Aorta (tissue), 5 donors: ENCODE measurements around the gene COL16A1. TPM values are rescaled to one million over a fixed set of nuclear protein-coding genes. Genes with fewer than 3 reads are reported as not detected.

Experiments
- ATAC-seq: fragments of 200-7000 bp; cut with Tn5 transposase; one replicate; pipeline ENCODE4 v1.9.1; 2022; ENCODE audit warnings: moderate library complexity; ENCODE audit not compliant: low FRiP score
- DNase-seq, 2 donors: peaks; one replicate each; pipeline ENCODE4 v3.0.0-alpha.2; 2020
- H3K27ac ChIP-seq, 2 donors: one replicate each; pipeline ENCODE4 v1.5.1; 2013; ENCODE audit warnings: low read length in 2 of 2, mild to moderate bottlenecking in 2 of 2, moderate library complexity in 2 of 2, control low read depth in 1 of 2, inconsistent platforms in 1 of 2, low read depth in 1 of 2
- H3K27me3 ChIP-seq, 2 donors: one replicate each; pipeline ENCODE4 v1.6.1; 2013; ENCODE audit warnings: control low read depth in 1 of 2, low read length in 1 of 2, mild to moderate bottlenecking in 1 of 2, moderate library complexity in 1 of 2; ENCODE audit not compliant: insufficient read depth in 2 of 2, control insufficient read depth in 1 of 2
- H3K36me3 ChIP-seq, 2 donors: one replicate each; pipeline ENCODE4 v1.6.1; 2013; ENCODE audit warnings: control low read depth in 1 of 2, low read length in 1 of 2, mild to moderate bottlenecking in 1 of 2; ENCODE audit not compliant: insufficient read depth in 2 of 2, control insufficient read depth in 1 of 2
- H3K4me1 ChIP-seq, 2 donors: one replicate each; pipeline ENCODE4 v1.6.1; 2013; ENCODE audit warnings: low read length in 2 of 2, control low read depth in 1 of 2, mild to moderate bottlenecking in 1 of 2, moderate library complexity in 1 of 2; ENCODE audit not compliant: insufficient read depth in 2 of 2, control insufficient read depth in 1 of 2
- H3K4me3 ChIP-seq, 2 donors: one replicate each; pipeline ENCODE4 v1.5.1; 2013; ENCODE audit warnings: low read length in 2 of 2, control low read depth in 1 of 2, mild to moderate bottlenecking in 1 of 2
- H3K9me3 ChIP-seq: one replicate; pipeline ENCODE4 v1.6.1; 2013; ENCODE audit warnings: mild to moderate bottlenecking, low read length; ENCODE audit not compliant: control insufficient read depth
- WGBS, 2 donors: extraction: QIAGEN DNeasy Blood & Tissue Kit; methylation state at CpG; one replicate each; pipeline ENCODE4 v1.1.7; 2013; 5-methylcytosine and 5-hydroxymethylcytosine counted together
- intact Hi-C, 2 donors: fragments of 100-400 bp; cut with DNase I; formaldehyde crosslinking; loops; one replicate each; pipeline versions ENCODE4 v1.14.2 to v1.15.0; 2022
- polyA plus RNA-seq, 2 donors: library from polyadenylated mRNA; stranded (reverse); fragments of 200-250 nt; gene quantifications; one replicate each; pipeline ENCODE4 v1.2.3, GENCODE V29; 2013
- total RNA-seq, 2 donors: library from RNA; stranded (reverse); fragmentation: NEBNext Ultra II Directional; extraction: Animal tissue kit (Norgen Biotek cat#: 25700); gene quantifications; one replicate each; pipeline ENCODE4 v1.2.1, GENCODE V29; 2021
- donor health status: healthy with polysubstance abuse.
- donor health status: Bipolar disorder and iron deficiency.
- donor health status: DM: no; HTN: no; CAD: no.
- donor health status: DM: no; HTN: no; CAD: no.
- donor health status: DM: yes; HTN: yes; CAD: no.

The COL16A1 gene
- total and polyA plus RNA-seq, 4 donors = 39.8 to 358 (median 130) TPM

DNA sequence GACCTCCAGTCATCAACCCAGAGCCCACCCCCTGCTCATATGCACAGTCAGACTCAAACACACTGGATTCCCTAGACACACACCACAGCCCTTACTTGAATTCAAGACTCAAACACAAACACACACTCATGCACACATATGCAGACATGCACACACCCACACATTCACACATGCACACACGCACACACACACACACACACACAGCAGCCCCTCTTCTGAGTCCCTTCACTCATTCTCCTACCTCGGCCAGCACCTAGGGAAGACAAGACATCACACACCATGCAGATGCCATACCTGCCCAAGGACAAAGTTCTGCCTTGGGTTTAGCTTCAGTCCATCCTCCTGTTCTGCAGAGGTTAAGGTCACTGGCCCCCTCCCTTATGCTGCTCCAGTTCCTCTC lies 87.9 kb downstream of the COL16A1 start:
- ATAC-seq = no peak
- no peaks in the 10 kb centered on the region for H3K4me1 ChIP-seq
- intact Hi-C loops = loop anchor here in 1 of 2 donors (2.0 kb wide), 1 partner anchor 49 kb away; no protein-coding TSS in a partner anchor
- no peak for DNase-seq
- no peak overlapping the region for H3K4me3 ChIP-seq
- no peaks in the 10 kb centered on the region for H3K27me3 ChIP-seq
- H3K27ac ChIP-seq = no peak overlapping the region
- no peaks in the 10 kb centered on the region for H3K36me3 ChIP-seq
- WGBS, 2 donors = 64 to 73% methylated on average over 2 of the region's 2 CpGs
- H3K9me3 ChIP-seq = no peaks in the 10 kb centered on the region

DNA sequence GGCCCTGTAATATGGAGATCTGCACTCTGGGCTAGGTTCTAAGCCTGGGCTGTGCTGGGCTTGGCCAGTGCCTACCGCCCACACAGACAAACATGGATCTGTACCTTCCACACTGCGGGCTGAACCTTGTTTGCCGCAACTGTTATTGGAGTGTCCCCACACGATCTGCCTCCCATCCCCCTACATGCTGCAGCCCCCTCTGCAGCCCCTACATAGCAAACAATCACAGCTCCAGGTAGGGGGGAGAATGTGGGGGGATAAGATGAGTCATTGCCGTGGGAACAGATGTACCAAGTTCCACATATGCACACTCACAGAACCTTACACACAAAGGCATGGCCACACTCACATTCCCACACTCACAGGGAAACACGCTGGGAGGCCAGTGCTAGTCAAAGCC lies 88.4 kb downstream of the COL16A1 start:
- ATAC-seq (no peak), DNase-seq (no peak)
- intact Hi-C loops = no loop called here
- Histone ChIP-seq H3K4me3 (no peak overlapping the region), H3K27me3 (no peaks in the 10 kb centered on the region), H3K36me3 (no peaks in the 10 kb centered on the region), H3K27ac (no peak overlapping the region), H3K9me3 (no peaks in the 10 kb centered on the region), H3K4me1 (no peaks in the 10 kb centered on the region)
- WGBS, 2 donors = 90 to 94% methylated on average over 6 of the region's 6 CpGs

DNA sequence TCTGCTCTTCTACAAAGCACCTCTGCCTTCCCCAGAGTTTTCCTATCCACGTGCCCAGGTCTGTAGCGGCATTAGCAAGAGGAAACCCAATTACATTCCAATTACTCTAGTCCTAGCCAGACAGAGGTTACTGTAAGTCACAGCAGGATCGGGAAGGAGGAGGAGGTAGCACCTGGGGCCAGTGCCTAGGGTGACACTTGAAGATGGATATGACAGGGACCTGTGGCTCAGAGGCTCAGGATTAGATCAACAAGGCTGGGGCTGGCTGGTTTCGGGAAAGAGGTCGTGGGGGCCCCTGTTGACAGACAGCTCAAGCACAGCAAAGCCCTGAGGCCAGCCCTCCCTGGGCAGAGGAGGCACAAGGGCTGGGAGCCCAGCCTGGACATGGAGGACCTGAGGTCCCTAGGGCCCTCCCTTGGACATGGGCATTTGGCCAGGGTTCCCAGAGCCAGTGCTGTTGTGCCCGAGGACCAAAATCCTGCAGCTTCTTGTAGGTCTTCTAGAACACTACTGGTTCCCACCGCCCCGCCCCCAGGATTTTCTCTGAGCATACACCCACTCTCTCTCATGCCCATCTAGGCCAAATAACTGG lies 89.3 kb downstream of the COL16A1 start:
- DNase-seq = no peak
- Histone ChIP-seq H3K27me3 (no peaks in the 10 kb centered on the region), H3K27ac (no peak overlapping the region), H3K9me3 (no peaks in the 10 kb centered on the region), H3K4me1 (no peaks in the 10 kb centered on the region), H3K4me3 (no peak overlapping the region), H3K36me3 (no peaks in the 10 kb centered on the region)
- peak; percentile 55 for ATAC-seq
- intact Hi-C loops = no loop called here
- WGBS, 2 donors = 18 to 32% methylated on average over 8 of the region's 8 CpGs

DNA sequence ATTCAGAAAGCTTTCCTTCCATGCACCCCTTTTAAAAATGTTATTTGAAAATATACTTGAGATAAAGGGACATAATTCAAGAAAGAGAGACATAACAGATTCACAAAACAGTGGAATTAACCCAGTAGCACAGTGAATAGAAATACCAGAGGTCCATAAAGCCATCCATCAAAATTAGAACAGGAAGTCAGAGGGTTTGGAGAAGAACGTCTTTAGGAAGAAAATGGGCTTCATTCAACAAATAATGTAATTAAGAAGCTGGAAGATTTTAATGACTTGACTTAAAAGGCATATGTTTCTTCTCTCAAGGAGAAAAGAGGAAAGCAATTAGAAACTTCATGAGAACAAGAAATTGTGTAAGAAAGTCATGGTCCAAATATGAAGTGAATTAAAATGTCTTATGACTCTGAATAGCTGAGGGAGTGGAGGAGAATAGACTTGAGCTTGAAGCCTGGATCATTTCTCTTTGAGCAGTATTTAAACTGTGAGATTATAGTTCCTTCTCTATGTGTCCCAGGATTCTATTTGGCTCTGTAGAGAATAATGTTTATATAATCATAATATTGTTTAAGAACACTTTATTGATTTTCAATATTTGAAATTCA lies 94.2 kb downstream of the COL16A1 start:
- intact Hi-C loops = no loop called here
- H3K9me3 ChIP-seq = no peaks in the 10 kb centered on the region
- H3K4me1 ChIP-seq = no peaks in the 10 kb centered on the region
- H3K4me3 ChIP-seq = no peak overlapping the region
- no peak overlapping the region for H3K27ac ChIP-seq
- no peaks in the 10 kb centered on the region for H3K36me3 ChIP-seq
- no peaks in the 10 kb centered on the region for H3K27me3 ChIP-seq
- DNase-seq (no peak), ATAC-seq (no peak)
- WGBS, 2 donors = 39 to 52% methylated on average over 1 of the region's 1 CpG

DNA sequence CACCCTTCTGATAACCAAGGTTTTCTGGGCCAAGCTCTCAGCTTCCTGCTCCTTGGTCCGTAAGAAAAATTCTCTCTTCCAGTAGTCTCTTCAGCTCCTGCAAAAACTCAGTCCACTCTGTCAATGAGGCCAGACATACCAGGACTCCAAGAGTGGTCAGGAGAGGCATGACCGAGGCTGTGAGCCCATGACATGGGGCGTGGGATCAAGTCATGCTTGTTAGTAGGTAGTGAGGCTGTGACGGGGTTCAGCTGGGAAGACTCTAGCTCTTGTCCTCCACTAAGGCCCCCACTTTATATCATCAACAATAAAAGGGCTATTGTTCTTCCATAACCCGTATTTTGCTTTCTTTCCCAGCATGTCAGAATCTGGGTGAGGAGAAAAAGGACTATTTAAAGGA lies 96.5 kb downstream of the COL16A1 start:
- no peaks in the 10 kb centered on the region for H3K36me3 ChIP-seq
- H3K4me1 ChIP-seq = no peaks in the 10 kb centered on the region
- no peaks in the 10 kb centered on the region for H3K9me3 ChIP-seq
- H3K4me3 ChIP-seq = no peak overlapping the region
- no peaks in the 10 kb centered on the region for H3K27me3 ChIP-seq
- DNase-seq (no peak), ATAC-seq (no peak)
- intact Hi-C loops = no loop called here
- H3K27ac ChIP-seq = no peak overlapping the region
- 93 to 94% methylated on average over 5 of the region's 5 CpGs for WGBS, 2 donors

DNA sequence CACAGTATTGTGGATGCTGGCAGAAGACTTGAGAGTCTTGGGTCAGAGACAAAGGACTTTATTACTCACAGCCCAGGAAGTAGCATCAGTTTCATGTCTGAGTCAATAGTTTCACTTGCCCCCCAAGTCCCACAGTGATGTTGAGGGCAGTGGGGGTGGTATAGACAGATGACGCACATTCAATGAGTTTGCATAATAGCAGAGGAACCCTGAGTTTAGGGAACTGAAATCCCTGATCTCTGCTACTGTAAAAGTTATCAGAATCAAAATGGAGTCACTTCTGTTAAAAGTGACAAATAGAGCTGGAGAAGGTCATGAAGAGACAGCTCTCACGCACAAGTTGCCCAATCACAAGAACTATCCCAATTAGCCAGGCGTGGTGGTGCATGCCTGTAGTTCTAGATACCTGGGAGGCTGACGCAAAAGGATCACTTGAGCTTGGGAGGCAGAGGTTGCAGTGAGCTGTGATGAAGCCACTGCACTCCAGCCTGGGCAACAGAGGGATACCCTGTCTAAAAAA lies 97.8 kb downstream of the COL16A1 start:
- H3K27me3 ChIP-seq = no peaks in the 10 kb centered on the region
- no peak overlapping the region for H3K27ac ChIP-seq
- H3K9me3 ChIP-seq = no peaks in the 10 kb centered on the region
- H3K36me3 ChIP-seq = no peaks in the 10 kb centered on the region
- no peaks in the 10 kb centered on the region for H3K4me1 ChIP-seq
- WGBS, 2 donors = 91 to 94% methylated on average over 4 of the region's 4 CpGs
- ATAC-seq (no peak), DNase-seq (no peak)
- H3K4me3 ChIP-seq = no peak overlapping the region
- intact Hi-C loops = no loop called here

Other genes with a start within 250 kb of the COL16A1 start
- 100 to 1,000 TPM; 317 to 506 TPM for gene TINAGL1, start 127.5 kb downstream of the COL16A1 start, total RNA-seq
- 100 to 1,000 TPM; 158 to 325 TPM for gene TINAGL1, start 127.5 kb downstream of the COL16A1 start, polyA plus RNA-seq
- under 1 TPM in 1 of 2 donors, not detected in 1; 0.42 TPM for gene HCRTR1, start 86.3 kb downstream of the COL16A1 start, total RNA-seq
- under 1 TPM in 1 of 2 donors, not detected in 1; 0.18 TPM for gene HCRTR1, start 86.3 kb downstream of the COL16A1 start, polyA plus RNA-seq
- gene PEF1, start 59.1 kb downstream of the COL16A1 start, total RNA-seq = 10 to 100 TPM; 57.9 to 65.0 TPM
- 10 to 100 TPM; 75.5 to 83.9 TPM for gene PEF1, start 59.1 kb downstream of the COL16A1 start, polyA plus RNA-seq
- gene ADGRB2, start 60.3 kb upstream of the COL16A1 start, total RNA-seq = 1 to 10 TPM; 1.8 to 4.6 TPM
- 1 to 10 TPM; 1.8 to 2.4 TPM for gene ADGRB2, start 60.3 kb upstream of the COL16A1 start, polyA plus RNA-seq
- 1 to 10 TPM; 4.0 to 9.0 TPM for gene SPOCD1, start 112.0 kb upstream of the COL16A1 start, total RNA-seq
- 10 to 100 TPM in 1 of 2 donors, 1 to 10 TPM in 1; 1.4 to 12.3 TPM for gene SPOCD1, start 112.0 kb upstream of the COL16A1 start, polyA plus RNA-seq
- gene PTP4A2, start 234.4 kb upstream of the COL16A1 start, total RNA-seq = 100 to 1,000 TPM; 230 to 244 TPM
- gene PTP4A2, start 234.4 kb upstream of the COL16A1 start, polyA plus RNA-seq = 100 to 1,000 TPM in 1 of 2 donors, 10 to 100 TPM in 1; 72.0 to 147 TPM